Measurements from ENCODE around the gene ANO1. TPM values are rescaled to one million over a fixed set of nuclear protein-coding genes. Genes with fewer than 3 reads are reported as not detected.
A peak's percentile ranks its signal among the peaks of the same experiment; 100 is the strongest.

ANO1 gene
- total and polyA plus RNA-seq, 2 of the 8 experiments (the other 6 are each of a cell fraction or from before 2014, with no cell fraction given), result 4.7 to 5.0 TPM

GRCh38 chr11:70209391-70209912, 131.3 kb downstream of the ANO1 start:
- Histone ChIP-seq H2BK12ac (ENCODE audit: low read depth, low read length) (peak overlapping the region; percentile 31; the same call in 1 of the 2 replicates), H3K23me2 (ENCODE audit: low read depth, low read length) (no peaks in the 10 kb centered on the region), H2BK5ac (ENCODE audit: low read depth, low read length) (no peak overlapping the region), H2BK15ac (ENCODE audit: low read length) (0 out of 2 replicates have a peak overlapping the region, but pooled peaks have one; percentile 8), H3K27ac (ENCODE audit: low read depth, low read length) (no peak overlapping the region), H3K4me2 (ENCODE audit: insufficient read depth in 1 of 2, low read depth in 2 of 2, low read length in 2 of 2) (no peak overlapping the region), H3K23ac (ENCODE audit: insufficient read length) (no peak overlapping the region), H3K4me1 (replicated peaks in 1 of 4; ENCODE audit: control insufficient read depth in 3 of 4, insufficient read depth in 4 of 4, low read length in 3 of 4) (peaks cover 5 to 18% (median 9%) of the 10 kb centered on the region in 4 experiments), H3K9me3 (ENCODE audit: insufficient read depth in 2 of 2, low read depth in 1 of 2, low read length in 1 of 2) (no peaks in the 10 kb centered on the region), H3K18ac (ENCODE audit: extremely low read depth, low read length) (peak overlapping the region; percentile 38; the same call in 1 of the 2 replicates), H2BK20ac (ENCODE audit: low read length) (0 out of 2 replicates have a peak overlapping the region, but pooled peaks have one; percentile 43), H4K8ac (ENCODE audit: extremely low read depth, insufficient read depth, low read length) (no peak overlapping the region), H4K5ac (ENCODE audit: insufficient read length, low read depth, low read length) (no peak overlapping the region), H2BK120ac (replicated peaks; ENCODE audit: low read depth, low read length) (no peak overlapping the region), H2AK5ac (ENCODE audit: low read depth, low read length) (no peak overlapping the region), H2AFZ (ENCODE audit: low read length) (no peak overlapping the region), H3K79me1 (ENCODE audit: low read depth, low read length) (peaks cover 6% of the 10 kb centered on the region; the same call in 1 of the 2 replicates), H3K27me3 (replicated peaks in 1 of 4; ENCODE audit: control insufficient read depth in 3 of 4, extremely low read depth in 1 of 4, insufficient read depth in 3 of 4, low read length in 3 of 4) (no peaks in the 10 kb centered on the region), H3K36me3 (ENCODE audit: control insufficient read depth in 2 of 4, insufficient read depth in 4 of 4, low read length in 3 of 4) (peaks cover 10 to 21% (median 15%) of the 10 kb centered on the region in 4 experiments), H4K91ac (replicated peaks; ENCODE audit: insufficient read length, low read length) (peak overlapping the region; percentile 52), H3K4me3 (ENCODE audit: extremely low read depth in 1 of 4, insufficient read depth in 2 of 4, low read depth in 3 of 4, low read length in 4 of 4) (no peak overlapping the region), H3K79me2 (ENCODE audit: control insufficient read depth in 1 of 2, insufficient read depth in 2 of 2, low read length in 2 of 2) (peaks cover 3 to 27% of the 10 kb centered on the region in 2 experiments; a peak in 3 of 4 replicates), H3K14ac (ENCODE audit: insufficient read length) (no peak overlapping the region), H3K9ac (replicated peaks in 1 of 4; ENCODE audit: extremely low read depth in 1 of 4, low read depth in 3 of 4, low read length in 3 of 4) (no peak overlapping the region; a peak in 1 of 7 replicates), H4K20me1 (replicated peaks in 1 of 2; ENCODE audit: control insufficient read depth in 1 of 2, insufficient read depth in 2 of 2, low read length in 2 of 2) (peaks cover 19 to 29% of the 10 kb centered on the region in 2 experiments), H3K4ac (replicated peaks; ENCODE audit: insufficient read length, low read depth, low read length) (no peak overlapping the region), H3K56ac (replicated peaks; ENCODE audit: insufficient read length, low read depth, low read length) (no peak overlapping the region)
- FAIRE-seq (no peak), DNase-seq (ENCODE audit: low read depth in 1 of 2, low spot score in 2 of 2) (no peak)
- ChIA-PET POLR2A (ENCODE audit: partially characterized antibody) (interaction anchor here (1.2 to 1.5 kb wide), 2 partner anchors 9 to 17 kb away, joined by 3 to 5 read pairs; no protein-coding TSS in a partner anchor), CTCF (ENCODE audit: partially characterized antibody) (interaction anchor here (0.6 to 1.0 kb wide), 2 partner anchors 122 to 340 kb away, joined by 3 read pairs; no protein-coding TSS in a partner anchor)
- WGBS, 2 experiments (ENCODE audit: extremely low coverage in 1 of 2, insufficient coverage in 1 of 2, insufficient read length in 1 of 2, insufficient replicate concordance in 2 of 2, low coverage in 1 of 2, low lambda C conversion rate in 2 of 2, missing lambda C conversion rate in 1 of 2), result 91% methylated on average over 5 of the region's 6 CpGs; no CpG with 5 or more reads in 1 of the 2 experiments
- no peak for TF ChIP-seq SIRT6 (IDR thresholded peaks at IDR 0.05; ENCODE audit: low read length)
- no peak for TF ChIP-seq NANOG (IDR thresholded peaks at IDR 0.05; ENCODE audit: insufficient read depth, low read depth, low read length, poor library complexity, severe bottlenecking)
- TF ChIP-seq SIX5 (IDR thresholded peaks at IDR 0.05; ENCODE audit: low read depth, low read length), result no peak
- no peak for TF ChIP-seq SP2 (IDR thresholded peaks at IDR 0.05; ENCODE audit: low read length)
- no peak for TF ChIP-seq EZH2 (IDR thresholded peaks at IDR 0.05; ENCODE audit: low read depth, low read length, severe bottlenecking)
- TF ChIP-seq MAFK (IDR thresholded peaks at IDR 0.05; ENCODE audit: low read depth, low read length), result no peak
- no peak for TF ChIP-seq KDM5A (IDR thresholded peaks at IDR 0.05; ENCODE audit: low read length)
- no peak for TF ChIP-seq POLR2AphosphoS5 (IDR thresholded peaks at IDR 0.05; ENCODE audit: low read depth, low read length)
- TF ChIP-seq JUND (IDR thresholded peaks at IDR 0.05; ENCODE audit: low read length), result no peak
- TF ChIP-seq CHD1 (IDR thresholded peaks at IDR 0.05; ENCODE audit: low read depth, low read length), result no peak
- TF ChIP-seq ATF2 (IDR thresholded peaks at IDR 0.05; ENCODE audit: low read length), result no peak
- no peak for TF ChIP-seq SAP30 (IDR thresholded peaks at IDR 0.05; ENCODE audit: insufficient read depth, insufficient replicate concordance, low read length)
